ENCODE data around the gene ZKSCAN4.
A peak's percentile ranks its signal among the peaks of the same experiment; 100 is the strongest.

ZKSCAN4 gene

DNA sequence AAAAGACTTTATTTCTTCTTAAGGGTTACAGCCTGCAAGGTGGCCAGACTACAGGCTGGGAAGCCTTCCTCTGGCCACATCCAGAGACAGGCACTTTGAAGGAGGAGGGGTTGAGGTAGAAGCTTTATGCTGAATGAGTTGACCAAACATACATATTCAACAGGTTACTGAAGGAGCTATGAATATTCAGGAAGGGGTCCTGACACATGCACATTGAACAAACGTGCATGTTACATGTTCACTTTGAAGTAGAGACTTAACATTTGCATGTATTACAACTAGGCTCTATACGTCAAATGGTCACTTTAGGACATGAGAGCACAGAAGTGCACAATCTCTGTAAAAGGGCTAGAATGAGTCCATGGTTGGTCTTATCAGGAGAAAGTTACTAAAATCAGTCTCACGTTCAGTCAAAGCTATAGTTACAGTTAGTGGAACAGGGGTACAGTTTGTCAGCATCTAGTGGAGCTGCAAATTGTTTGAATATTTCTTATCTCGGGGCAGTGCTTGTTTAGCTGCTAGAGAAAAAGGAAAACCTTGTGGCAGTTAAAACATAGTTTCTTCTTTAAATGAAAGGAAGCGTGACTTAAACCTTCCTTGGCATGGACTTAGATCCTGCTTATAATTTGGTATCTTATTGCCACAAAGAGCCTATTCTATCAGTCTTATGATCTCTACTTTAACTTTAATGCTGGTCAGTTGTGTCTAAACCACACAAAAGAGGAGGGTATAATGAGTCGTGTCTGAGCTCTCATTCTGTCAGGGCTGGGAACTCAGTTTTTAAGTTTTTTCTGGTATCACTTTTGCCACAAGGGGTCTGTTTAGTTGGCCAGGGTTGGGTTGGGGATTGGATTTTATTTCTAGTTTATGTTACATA lies 31.6 kb downstream of the ZKSCAN4 start:
- no peak for DNase-seq (ENCODE audit: low read depth)
- TF ChIP-seq, protein P1, sequence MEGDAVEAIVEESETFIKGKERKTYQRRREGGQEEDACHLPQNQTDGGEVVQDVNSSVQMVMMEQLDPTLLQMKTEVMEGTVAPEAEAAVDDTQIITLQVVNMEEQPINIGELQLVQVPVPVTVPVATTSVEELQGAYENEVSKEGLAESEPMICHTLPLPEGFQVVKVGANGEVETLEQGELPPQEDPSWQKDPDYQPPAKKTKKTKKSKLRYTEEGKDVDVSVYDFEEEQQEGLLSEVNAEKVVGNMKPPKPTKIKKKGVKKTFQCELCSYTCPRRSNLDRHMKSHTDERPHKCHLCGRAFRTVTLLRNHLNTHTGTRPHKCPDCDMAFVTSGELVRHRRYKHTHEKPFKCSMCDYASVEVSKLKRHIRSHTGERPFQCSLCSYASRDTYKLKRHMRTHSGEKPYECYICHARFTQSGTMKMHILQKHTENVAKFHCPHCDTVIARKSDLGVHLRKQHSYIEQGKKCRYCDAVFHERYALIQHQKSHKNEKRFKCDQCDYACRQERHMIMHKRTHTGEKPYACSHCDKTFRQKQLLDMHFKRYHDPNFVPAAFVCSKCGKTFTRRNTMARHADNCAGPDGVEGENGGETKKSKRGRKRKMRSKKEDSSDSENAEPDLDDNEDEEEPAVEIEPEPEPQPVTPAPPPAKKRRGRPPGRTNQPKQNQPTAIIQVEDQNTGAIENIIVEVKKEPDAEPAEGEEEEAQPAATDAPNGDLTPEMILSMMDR (conservative IDR thresholded peaks at IDR 0.05; ENCODE audit: control insufficient read depth, insufficient read depth, low read depth, low read length), result no peak
- H3K4me3 ChIP-seq (ENCODE audit: control insufficient read depth, low read depth, low read length), result no peak overlapping the region

DNA sequence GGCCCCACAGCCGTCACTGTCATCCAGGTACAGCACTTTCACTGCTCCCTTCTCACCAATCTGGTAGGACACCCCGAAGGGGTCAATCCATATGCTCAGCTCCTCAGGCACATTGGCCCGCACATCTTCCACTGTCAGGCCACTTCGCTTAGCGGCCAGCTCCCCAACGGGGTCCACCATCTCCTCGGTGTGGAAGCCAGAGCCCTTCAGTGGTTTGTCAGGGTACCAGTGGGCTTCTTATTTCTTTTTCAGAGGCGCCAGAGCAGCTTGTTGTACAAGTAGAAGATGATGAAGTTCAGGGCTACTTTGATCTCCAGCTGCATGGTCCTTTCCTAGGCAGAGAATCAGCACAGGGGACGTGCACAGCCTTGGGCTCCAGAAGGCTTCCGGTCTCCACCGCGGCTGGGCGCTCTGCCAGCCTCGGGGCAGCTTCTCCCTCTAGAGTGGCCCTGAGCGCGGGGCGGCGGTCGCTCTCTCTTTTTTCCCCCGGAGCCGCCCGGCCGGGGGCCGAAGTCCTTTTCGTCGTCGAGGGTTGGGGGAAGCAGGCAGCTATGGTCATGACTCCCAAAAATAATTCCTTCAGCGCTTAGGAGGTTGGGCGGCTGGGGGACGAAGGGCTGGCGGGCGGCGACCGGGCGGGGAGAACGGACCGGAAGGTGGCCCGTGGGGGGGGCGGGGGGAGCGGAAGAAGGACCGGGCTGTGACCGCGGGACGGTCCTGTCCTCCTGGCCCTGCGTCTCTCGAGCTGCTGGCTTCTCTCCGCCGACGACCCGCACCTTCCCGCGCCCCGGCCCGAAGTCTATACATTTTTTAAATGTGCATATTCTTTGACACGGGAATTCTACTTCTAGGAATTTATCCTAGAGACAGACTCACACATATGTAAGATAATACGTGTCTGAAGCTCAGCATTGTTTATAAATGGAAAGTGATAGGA lies 33.5 kb downstream of the ZKSCAN4 start:
- TF ChIP-seq, protein P1 (conservative IDR thresholded peaks at IDR 0.05; ENCODE audit: control insufficient read depth, insufficient read depth, low read depth, low read length), result no peak
- H3K4me3 ChIP-seq (ENCODE audit: control insufficient read depth, low read depth, low read length), result peak overlapping the region; percentile 48
- peak; percentile 55 for DNase-seq (ENCODE audit: low read depth)

DNA sequence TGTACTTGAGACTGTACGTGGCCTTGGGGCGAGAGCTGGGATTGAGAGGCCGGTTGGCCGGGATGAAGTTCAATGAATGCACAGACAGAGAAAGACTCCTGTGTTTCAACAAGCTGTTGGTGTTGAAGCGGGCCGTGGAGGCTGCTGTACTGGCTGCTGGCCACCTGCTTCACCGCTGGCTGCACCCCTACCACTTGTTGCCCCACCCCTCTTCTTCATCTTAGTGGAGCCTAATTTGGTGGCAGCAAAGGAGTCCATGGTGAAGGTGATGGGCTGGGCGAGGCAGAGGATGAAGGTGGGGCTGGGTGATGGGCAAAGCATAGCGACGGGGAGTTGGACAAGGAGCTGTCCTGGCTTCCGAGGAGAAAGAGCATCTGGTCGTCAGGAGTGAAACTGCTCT lies 34.2 kb downstream of the ZKSCAN4 start:
- H3K4me3 ChIP-seq (ENCODE audit: control insufficient read depth, low read depth, low read length), result no peak overlapping the region
- TF ChIP-seq, protein P1 (conservative IDR thresholded peaks at IDR 0.05; ENCODE audit: control insufficient read depth, insufficient read depth, low read depth, low read length), result no peak
- DNase-seq (ENCODE audit: low read depth), result no peak

DNA sequence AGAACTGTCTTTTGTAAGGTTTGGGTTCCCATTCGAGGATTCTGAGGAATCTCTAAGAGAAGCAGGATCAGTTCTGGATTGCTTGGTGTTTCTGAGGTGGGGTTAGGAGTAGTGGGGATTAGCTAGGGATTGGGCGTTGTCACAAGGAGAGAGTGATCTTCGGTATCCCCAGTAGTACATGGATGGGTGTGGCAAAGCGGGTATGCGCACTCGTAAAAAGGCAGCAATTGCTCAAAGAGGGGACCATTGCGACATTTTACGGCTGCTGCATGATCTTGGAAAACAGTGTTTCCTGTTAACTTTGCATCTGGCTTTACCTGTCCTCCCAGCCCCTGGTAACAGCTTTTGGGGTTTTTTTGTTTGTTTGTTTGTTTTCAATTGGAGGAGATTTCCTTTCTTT lies 36.6 kb downstream of the ZKSCAN4 start:
- DNase-seq (ENCODE audit: low read depth), result peak; percentile 56
- peak overlapping the region; percentile 15 for H3K4me3 ChIP-seq (ENCODE audit: control insufficient read depth, low read depth, low read length)
- TF ChIP-seq, protein P1 (conservative IDR thresholded peaks at IDR 0.05; ENCODE audit: control insufficient read depth, insufficient read depth, low read depth, low read length), result no peak

DNA sequence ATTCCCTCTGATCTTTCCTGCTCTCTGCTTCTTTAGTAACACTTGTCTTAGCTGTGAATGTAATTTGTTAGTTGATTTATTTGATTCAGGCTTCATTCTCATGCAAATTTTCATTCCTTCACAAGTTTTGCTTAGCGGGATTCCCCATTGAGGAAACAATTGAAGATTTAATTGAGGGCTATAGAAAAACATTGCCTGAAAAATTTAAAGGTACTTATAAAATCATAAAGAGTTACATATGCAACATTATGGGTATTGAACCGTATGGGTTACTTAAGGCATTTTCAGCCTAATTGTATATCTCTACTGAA lies 38.9 kb downstream of the ZKSCAN4 start:
- DNase-seq (ENCODE audit: low read depth), result no peak
- TF ChIP-seq, protein P1 (conservative IDR thresholded peaks at IDR 0.05; ENCODE audit: control insufficient read depth, insufficient read depth, low read depth, low read length), result no peak
- no peak overlapping the region for H3K4me3 ChIP-seq (ENCODE audit: control insufficient read depth, low read depth, low read length)

DNA sequence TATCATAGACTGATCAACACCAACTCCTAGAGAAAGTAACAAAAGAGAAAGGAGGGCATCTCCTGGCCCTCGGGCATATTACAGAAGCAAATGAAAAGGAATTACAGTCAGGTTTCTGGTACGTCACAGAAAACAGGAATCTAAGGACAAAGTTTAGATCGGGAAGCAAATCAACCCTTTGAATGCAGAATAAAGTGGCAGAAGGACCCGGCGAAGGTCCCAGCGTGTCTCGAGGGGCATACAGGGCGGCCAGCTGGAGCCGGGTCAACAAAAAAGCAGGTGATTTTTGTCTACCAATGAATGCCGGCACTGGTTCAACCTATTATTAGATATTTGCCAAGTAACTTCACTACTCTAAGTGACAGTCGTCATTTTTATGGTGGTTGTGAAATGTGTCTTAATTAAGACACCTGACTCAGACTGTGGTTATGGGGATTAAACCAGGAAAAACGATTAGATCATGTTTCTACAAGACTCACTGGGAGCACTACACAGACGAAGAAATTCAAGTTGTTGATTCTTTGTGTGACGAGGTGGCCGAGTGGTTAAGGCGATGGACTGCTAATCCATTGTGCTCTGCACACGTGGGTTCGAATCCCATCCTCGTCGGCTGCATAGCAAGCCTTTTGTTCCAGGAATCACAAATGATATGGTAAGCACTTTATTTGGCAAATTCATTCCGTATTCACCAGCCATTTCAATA lies 39.4 kb downstream of the ZKSCAN4 start:
- TF ChIP-seq, protein P1 (conservative IDR thresholded peaks at IDR 0.05; ENCODE audit: control insufficient read depth, insufficient read depth, low read depth, low read length), result peak; percentile 17
- H3K4me3 ChIP-seq (ENCODE audit: control insufficient read depth, low read depth, low read length), result peak overlapping the region; percentile 70
- DNase-seq (ENCODE audit: low read depth), result peak; percentile 91
